NK-92 (cell line): Measurements from ENCODE around the gene METTL21C.

Experiments
- DNase-seq: peaks from one replicate; lab custom pipeline; 2025; ENCODE audit not compliant: unreplicated experiment; lab: John Stamatoyannopoulos, UW

The METTL21C gene

GRCh38 chr13:102694937-102695336 is at the start of gene METTL21C:
TSS of gene METTL21C (minus strand) at chr13:102695044. CDS start at chr13:102694498, 546 bp downstream.
- no peak for DNase-seq

- DNase-seq, result no peak
These were observed 47.7 kb upstream of the METTL21C start for GRCh38 chr13:102742506-102742905.

GRCh38 chr13:102742101-102742500 is 47.3 kb upstream of the METTL21C start:
- no peak for DNase-seq

DNA sequence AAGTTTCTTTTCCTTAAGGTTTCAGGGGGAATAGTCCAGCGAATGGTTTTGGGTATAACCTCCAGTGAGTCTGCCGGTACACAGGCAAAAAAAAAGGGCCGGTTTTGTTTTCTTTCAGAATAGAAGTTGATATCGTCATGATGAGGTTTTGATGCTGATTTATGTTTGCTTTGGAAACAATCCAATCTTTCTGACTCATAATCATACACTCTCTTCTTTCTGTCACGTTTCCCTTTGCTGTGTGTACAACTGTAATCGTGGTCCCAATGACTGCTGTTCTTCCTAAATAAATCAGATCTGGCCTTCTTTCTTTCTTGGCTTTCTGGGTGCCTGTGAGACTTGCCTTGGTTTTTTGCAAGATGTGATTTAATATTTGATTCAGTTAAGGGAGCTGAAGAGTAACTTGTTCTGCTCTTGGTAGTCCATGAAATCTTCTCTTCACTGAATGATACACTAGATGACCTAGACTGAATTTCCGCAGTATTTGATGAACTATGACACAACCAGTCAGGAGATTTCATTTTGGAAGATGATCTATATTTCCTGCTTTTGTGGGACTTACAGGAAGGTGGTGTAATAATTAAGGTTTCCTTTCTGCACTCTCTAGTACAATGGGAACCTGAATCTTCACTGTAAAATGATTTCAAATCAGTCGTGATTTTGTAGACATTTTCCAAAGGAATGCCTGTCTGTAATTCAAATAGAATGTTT is 34.9 kb upstream of the METTL21C start:
- no peak for DNase-seq

GRCh38 chr13:102726430-102726829 is 31.6 kb upstream of the METTL21C start:
- no peak for DNase-seq

- DNase-seq, result no peak
These were observed 30.1 kb upstream of the METTL21C start for GRCh38 chr13:102724923-102725322.

DNA sequence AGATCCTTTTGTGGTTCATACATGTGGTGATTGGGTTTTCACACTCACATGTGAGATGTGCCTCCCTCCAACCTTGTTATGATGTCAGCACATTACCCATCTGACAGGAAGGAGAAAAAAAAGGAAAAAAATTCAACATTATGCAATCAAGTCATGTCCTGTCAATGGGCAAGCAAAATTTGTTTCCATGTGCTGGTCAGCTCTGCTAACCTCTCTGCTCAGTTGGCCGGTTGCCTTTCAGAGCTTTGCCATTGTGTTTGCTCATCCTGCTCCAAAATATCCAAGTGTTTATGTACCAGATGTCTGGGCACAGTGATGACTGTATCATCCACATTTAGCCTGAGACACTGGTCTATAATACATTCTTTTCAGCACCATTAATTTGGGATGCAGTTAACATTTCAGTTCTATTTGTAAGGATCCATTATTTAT is 27.0 kb upstream of the METTL21C start:
- no peak for DNase-seq

GRCh38 chr13:102718746-102719145 is 23.9 kb upstream of the METTL21C start:
- DNase-seq, result no peak

DNA sequence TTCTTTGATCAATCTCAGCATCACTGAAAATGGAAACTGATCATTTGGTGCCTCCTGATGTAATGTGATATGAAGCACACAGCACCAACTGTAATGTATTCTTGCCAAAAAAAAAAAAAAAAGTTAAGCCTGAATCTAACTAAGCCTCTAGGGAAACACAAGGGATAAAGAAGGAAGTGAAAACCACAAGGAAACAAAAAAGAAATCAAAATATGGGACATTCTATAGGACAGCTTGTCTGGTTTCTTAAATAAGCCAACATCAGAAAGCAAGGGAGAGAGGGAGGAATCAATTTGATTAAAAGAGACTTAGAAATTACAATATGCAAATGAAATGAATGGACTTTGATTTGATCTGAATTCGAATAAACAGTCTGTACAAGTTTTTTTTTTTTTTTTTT is 20.6 kb upstream of the METTL21C start:
- no peak for DNase-seq

DNA sequence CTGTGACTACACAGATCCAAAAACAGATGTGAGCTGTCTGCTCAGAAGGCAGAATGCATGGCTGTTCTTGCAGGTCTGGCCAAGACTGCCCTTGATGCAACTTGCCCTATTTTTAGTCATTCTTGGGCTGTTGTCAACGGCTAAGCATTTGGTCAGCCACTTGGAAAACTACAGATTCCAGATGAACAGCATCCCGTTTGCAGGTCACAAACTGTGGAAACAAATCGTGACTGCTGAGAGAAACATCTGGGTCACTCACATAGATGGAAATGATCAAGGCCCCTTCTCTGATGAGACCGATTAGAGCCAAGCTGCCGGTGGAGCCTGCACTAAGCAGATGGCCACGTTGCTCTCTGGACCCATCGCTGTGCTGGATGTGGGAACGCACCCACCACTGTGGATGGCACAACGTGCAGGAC is 15.4 kb upstream of the METTL21C start:
- DNase-seq, result no peak

DNA sequence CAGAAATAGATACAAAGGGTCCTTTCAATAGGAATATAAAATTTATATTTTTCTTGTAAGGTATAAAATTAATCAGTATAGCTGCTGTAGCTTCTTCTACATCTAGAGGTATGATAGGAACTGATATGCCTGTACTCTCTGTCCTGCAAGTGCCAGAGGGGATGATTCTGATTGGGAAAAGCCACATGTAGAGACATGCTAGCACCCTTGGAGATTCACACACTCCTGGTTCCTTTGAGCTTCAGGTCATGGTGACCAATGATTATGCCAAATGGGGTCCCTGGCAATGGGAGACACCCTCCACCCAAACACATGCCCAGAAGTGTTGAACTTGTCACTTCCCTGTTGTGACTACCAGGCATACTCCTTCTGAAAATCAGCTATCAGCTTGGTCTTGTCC is 14.7 kb upstream of the METTL21C start:
- DNase-seq, result no peak

DNA sequence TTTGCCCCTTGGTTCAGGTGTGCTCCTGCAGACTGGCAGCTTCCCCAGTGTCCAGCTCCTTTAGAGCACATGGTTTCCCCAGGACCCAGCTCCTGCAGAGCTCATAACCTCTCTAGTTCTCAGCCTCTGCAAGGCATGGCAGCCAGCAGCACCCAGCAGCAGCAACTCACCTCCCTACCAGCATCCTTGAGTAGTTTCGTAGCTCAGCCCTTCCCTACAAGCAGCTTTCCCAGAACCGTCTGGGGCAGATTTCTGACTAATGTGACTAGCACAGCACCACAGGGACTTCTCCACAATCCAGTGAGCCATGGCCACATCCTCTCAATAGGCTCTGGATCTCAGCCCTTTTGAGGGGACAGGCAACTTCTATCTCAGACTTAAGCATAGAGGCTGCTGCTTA is 14.1 kb upstream of the METTL21C start:
- DNase-seq, result no peak

- DNase-seq, result no peak
These were observed 13.4 kb upstream of the METTL21C start for GRCh38 chr13:102708211-102708610.

GRCh38 chr13:102707467-102707866 is 12.6 kb upstream of the METTL21C start:
- no peak for DNase-seq

DNA sequence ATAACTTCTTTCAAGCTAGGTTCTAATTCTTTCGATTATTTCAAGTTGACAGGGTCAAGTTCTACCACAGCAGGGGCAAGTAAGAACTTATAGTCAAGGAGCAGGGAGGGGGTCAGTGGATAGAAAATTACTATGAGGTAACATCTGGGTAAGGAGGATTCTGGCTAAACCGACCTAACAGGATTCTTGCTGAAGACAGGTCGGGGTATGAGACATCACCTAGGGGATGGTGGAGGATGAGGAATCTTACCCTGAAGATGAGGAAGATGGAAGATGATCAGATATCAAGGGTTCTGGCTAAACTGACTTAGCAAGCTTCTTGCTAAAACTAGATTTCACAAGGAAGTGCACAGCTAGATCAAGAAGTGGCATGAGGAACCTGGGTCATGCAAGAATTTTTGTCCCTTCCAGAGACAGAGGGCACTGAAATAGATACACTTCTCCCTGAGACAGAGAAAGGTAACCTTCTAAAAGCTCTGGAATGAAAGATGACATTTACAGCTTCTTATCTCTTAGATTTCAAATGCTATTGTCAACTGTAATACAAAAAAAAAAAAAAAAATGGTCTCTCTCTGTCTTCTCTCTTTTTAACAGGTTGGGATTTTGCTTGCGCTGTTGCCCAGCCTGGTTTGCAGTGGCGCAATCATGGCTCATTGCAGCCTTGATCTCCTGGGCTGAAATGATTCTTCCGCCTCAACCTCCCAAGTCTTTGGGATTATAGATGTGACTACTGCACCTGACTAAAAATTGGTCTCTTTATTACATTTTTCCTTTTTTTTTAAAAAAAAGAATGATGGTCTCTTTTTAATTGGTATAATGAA is 9.6 kb upstream of the METTL21C start:
- no peak for DNase-seq

- no peak for DNase-seq
These were observed 8.8 kb upstream of the METTL21C start for GRCh38 chr13:102703726-102704035.

DNA sequence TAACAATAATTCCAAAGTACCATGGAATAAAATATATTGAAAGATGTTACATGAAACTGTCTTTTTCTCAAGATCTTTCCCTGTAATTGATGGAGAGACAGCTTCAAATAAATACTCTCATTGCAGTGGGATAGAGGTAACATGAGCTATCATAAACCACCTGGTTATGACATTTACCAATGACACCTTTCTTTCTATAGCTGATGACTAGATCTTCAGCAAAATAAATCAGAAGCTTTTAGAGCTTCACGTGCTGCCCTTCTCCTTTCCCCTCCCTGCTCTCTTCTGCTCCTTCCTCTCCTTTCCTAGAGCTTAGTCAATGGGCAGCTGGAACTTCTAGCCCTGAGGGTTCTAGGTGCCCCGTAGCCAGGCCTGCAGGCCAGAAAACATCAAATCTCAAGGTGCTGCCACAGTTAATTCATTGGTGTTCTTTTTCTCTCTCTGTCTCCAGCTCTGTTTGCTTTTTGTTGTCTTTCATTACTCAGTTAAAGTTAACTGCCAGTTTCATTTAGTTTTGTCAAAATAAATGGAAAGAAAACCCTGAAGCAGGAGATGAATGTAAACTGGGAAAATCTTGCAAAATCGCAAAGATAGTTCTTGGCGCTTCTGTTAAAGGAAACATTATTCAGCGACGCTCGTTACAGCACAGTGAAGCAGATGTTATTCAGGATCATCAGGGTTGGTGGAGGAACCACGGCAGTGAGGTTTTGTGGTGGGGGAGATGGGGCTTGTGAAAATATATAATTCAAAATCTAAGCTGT is 8.3 kb upstream of the METTL21C start:
- DNase-seq, result no peak

DNA sequence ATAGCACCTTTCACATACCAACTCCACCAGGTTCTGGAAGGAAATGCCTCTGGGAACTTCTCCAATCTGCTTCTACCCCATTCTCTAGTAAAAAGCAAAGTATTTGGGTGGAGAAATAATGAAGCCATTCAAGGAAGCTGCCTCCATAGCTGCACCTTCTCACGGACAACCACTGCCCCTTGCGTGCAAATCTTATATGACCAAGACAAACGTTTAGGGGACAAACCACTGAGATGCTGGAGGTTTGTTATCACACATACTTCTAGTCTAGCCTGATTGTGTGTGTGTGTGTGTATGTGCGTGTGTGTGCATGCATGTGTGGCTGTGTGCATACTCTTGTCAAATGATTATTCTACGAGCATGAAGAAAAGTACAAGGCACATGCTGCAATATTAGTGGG is 6.5 kb upstream of the METTL21C start:
- no peak for DNase-seq

DNA sequence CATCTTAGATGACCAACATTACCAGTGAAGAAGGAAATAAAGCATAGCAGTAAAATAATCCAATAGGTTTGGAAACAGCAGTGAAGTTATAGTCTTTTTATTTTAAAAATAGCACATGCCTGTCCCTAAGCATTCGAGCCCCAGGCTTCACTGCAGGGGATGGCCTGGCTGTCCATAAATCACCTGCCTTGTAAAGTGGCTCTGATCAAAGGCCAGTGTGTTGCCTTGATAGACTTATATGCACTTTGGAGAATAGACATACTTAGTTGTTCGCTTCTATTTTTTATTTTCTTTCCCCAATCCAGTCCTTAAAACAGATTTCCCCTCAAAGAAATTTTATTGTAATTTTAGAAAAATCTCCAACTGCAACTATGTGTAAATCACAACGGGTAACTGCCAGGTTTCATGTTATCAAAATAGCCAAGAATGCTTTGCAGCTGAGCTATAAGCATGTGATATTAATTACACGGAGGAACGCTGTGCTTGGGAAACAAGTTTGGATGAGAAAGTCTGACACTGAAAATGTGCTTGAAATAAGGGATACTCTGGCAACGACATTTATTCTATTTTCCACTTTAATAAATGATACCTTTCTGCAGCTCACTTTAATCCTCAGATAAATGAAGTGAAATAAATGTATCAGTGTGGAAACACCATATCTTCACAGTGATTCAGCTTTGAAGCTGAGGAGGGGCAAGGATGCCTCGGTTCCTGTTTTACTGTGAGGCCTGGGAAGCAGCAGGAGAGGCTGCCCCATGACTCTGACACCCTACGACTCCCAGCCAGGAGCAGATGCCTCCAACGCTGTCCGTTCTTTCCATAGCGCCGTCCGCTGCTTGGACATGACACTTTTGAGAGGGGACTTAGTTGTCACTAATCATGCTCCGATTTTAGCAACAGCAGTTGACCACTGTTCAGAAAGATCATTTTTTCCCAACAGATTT is 5.5 kb upstream of the METTL21C start:
- DNase-seq, result no peak

DNA sequence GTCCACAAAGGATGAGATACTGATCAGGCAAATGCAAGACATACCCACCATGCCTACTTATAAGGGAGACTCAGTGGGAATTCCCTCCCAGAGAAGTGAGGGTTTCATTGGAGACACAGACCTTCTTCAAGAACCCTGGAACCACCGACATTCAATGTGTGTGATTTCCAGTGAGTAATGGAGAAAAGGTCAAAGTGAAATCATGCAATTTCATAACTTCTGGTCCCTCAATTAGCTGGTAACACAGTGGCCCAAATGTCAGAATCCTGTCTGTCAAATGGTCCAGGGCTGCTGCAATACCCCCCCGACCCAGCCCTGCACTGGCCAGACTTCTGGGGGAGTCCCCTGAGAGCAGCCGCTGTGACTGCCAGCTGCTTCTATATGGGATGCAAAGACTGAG is 4.7 kb upstream of the METTL21C start:
- no peak for DNase-seq

DNA sequence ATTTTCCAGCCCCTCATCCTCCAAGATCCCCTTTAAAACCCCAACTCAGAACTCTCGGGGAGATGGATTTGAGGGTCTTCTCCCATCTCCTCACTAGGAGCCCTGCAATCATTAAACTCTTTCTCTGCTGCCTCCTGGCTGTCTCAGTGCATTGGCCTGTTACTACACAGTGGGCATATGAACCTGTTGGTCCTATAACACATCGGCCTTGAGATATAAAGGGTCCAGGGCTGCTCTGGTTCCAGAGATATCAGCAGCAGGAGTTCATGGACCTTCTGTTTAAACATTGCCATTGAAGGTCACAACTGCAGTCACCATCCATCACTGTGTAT is 3.8 kb upstream of the METTL21C start:
- DNase-seq, result no peak
